GM23338 (cell line): Measurements from ENCODE around the gene KCNJ6.

Experiments
- CREB1 ChIP-seq: fragments of 250-450 bp; sonication (Bioruptor Pico); IDR thresholded peaks from 2 replicates; pipeline ENCODE4 v1.5.0; 2020; ENCODE audit warnings: low read depth, mild to moderate bottlenecking, moderate library complexity
- CTCF ChIP-seq, 2 experiments: fragments of 200-600 bp in 1 of 2; sonication (generic) in 1 of 2; conservative IDR thresholded peaks; 2 replicates each; pipeline versions ENCODE4 v1.5.1 to v1.6.1; 2016 to 2017; ENCODE audit warnings: antibody characterized with exemption in 2 of 2, low read depth in 2 of 2, mild to moderate bottlenecking in 2 of 2, moderate library complexity in 1 of 2
- ETS1 ChIP-seq: IDR thresholded peaks from 2 replicates; pipeline ENCODE4 v1.6.1; 2016; ENCODE audit warnings: antibody characterized with exemption
- EZH2 ChIP-seq: fragments of 200-600 bp; sonication (generic); IDR thresholded peaks from one replicate; pipeline ENCODE4 v1.8.0; 2017; ENCODE audit warnings: antibody characterized with exemption, mild to moderate bottlenecking, low read depth; ENCODE audit not compliant: unreplicated experiment
- EZH2phosphoT487 ChIP-seq: fragments of 200-600 bp; sonication (generic); IDR thresholded peaks from one replicate; pipeline ENCODE4 v1.8.1; 2018; ENCODE audit warnings: antibody characterized with exemption; ENCODE audit not compliant: unreplicated experiment
- JUNB ChIP-seq: IDR thresholded peaks from one replicate; pipeline ENCODE4 v1.6.1; 2016; ENCODE audit warnings: antibody characterized with exemption; ENCODE audit not compliant: unreplicated experiment
- POLR2AphosphoS5 ChIP-seq: IDR thresholded peaks from 2 replicates; pipeline ENCODE4 v1.6.1; 2016; ENCODE audit warnings: antibody characterized with exemption, low read depth
- REST ChIP-seq: IDR thresholded peaks from one replicate; pipeline ENCODE4 v1.6.1; 2018; ENCODE audit warnings: antibody characterized with exemption; ENCODE audit not compliant: unreplicated experiment
- STAT1 ChIP-seq: IDR thresholded peaks from one replicate; pipeline ENCODE4 v1.6.1; 2016; ENCODE audit warnings: antibody characterized with exemption; ENCODE audit not compliant: unreplicated experiment
- ZNF462 ChIP-seq: fragments of 250-450 bp; sonication (Bioruptor Pico); IDR thresholded peaks from 2 replicates; pipeline ENCODE4 v1.5.0; 2020; ENCODE audit warnings: mild to moderate bottlenecking, moderate library complexity

GRCh38 chr21:37665230-37666024 is 250.8 kb downstream of the KCNJ6 start:
- TF ChIP-seq CTCF (conservative IDR thresholded peaks at IDR 0.05; ENCODE audit: low read depth in 2 of 2) (no peak), EZH2 (no peak), CREB1 (CRISPR knock-in tag) (no peak), POLR2AphosphoS5 (no peak), JUNB (no peak), STAT1 (no peak), ETS1 (no peak), ZNF462 (CRISPR knock-in tag) (no peak), REST (no peak), EZH2phosphoT487 (no peak)
